ENCODE measurements around the gene TEPSIN. TPM values are rescaled to one million over a fixed set of nuclear protein-coding genes. Genes with fewer than 3 reads are reported as not detected.

The TEPSIN gene
- total RNA-seq, 1 donor from 2014 or later, result 5.2 TPM

- Histone ChIP-seq H3K9me3 (ENCODE audit: control insufficient read depth in 3 of 3, low read length in 3 of 3) (no peaks in the 10 kb centered on the region), H3K27me3 (ENCODE audit: control insufficient read depth in 3 of 3, insufficient read depth in 3 of 3, low read length in 3 of 3) (no peaks in the 10 kb centered on the region), H3K36me3 (ENCODE audit: control insufficient read depth in 3 of 3, insufficient read depth in 3 of 3, low read length in 3 of 3) (peaks cover 4 to 19% (median 9%) of the 10 kb centered on the region in 3 donors), H3K4me3 (ENCODE audit: low read length in 3 of 3) (no peak overlapping the region), H3K9ac (ENCODE audit: low read depth in 1 of 3, low read length in 3 of 3) (no peak overlapping the region), H3K4me1 (ENCODE audit: control insufficient read depth in 3 of 3, insufficient read depth in 3 of 3, low read length in 3 of 3) (peaks cover 11 to 26% (median 15%) of the 10 kb centered on the region in 3 donors), H3K27ac (ENCODE audit: low read depth, low read length) (no peak overlapping the region)
These were observed 12.9 kb upstream of the TEPSIN start for GRCh38 chr17:81251709-81252301.

GRCh38 chr17:81251094-81251708 lies 12.3 kb upstream of the TEPSIN start:
- Histone ChIP-seq H3K4me3 (ENCODE audit: low read length in 3 of 3) (no peak overlapping the region), H3K27me3 (ENCODE audit: control insufficient read depth in 3 of 3, insufficient read depth in 3 of 3, low read length in 3 of 3) (no peaks in the 10 kb centered on the region), H3K9me3 (ENCODE audit: control insufficient read depth in 3 of 3, low read length in 3 of 3) (no peaks in the 10 kb centered on the region), H3K27ac (ENCODE audit: low read depth, low read length) (no peak overlapping the region), H3K9ac (ENCODE audit: low read depth in 1 of 3, low read length in 3 of 3) (no peak overlapping the region), H3K36me3 (ENCODE audit: control insufficient read depth in 3 of 3, insufficient read depth in 3 of 3, low read length in 3 of 3) (peaks cover 4 to 21% (median 9%) of the 10 kb centered on the region in 3 donors), H3K4me1 (ENCODE audit: control insufficient read depth in 3 of 3, insufficient read depth in 3 of 3, low read length in 3 of 3) (peaks cover 11 to 25% (median 15%) of the 10 kb centered on the region in 3 donors)

- Histone ChIP-seq H3K27me3 (ENCODE audit: control insufficient read depth in 3 of 3, insufficient read depth in 3 of 3, low read length in 3 of 3) (no peaks in the 10 kb centered on the region), H3K27ac (ENCODE audit: low read depth, low read length) (no peak overlapping the region), H3K4me3 (ENCODE audit: low read length in 3 of 3) (no peak overlapping the region), H3K9me3 (ENCODE audit: control insufficient read depth in 3 of 3, low read length in 3 of 3) (no peaks in the 10 kb centered on the region), H3K4me1 (ENCODE audit: control insufficient read depth in 3 of 3, insufficient read depth in 3 of 3, low read length in 3 of 3) (peaks cover 9 to 18% (median 10%) of the 10 kb centered on the region in 3 donors), H3K36me3 (ENCODE audit: control insufficient read depth in 3 of 3, insufficient read depth in 3 of 3, low read length in 3 of 3) (peaks cover 4 to 19% (median 9%) of the 10 kb centered on the region in 3 donors), H3K9ac (ENCODE audit: low read depth in 1 of 3, low read length in 3 of 3) (no peak overlapping the region)
These were observed 11.6 kb upstream of the TEPSIN start for GRCh38 chr17:81250286-81251093.

GRCh38 chr17:81249223-81250040 lies 10.6 kb upstream of the TEPSIN start:
- no peaks in the 10 kb centered on the region for H3K27me3 ChIP-seq (ENCODE audit: control insufficient read depth in 3 of 3, insufficient read depth in 3 of 3, low read length in 3 of 3)
- peaks cover 4 to 19% (median 9%) of the 10 kb centered on the region in 3 donors for H3K36me3 ChIP-seq (ENCODE audit: control insufficient read depth in 3 of 3, insufficient read depth in 3 of 3, low read length in 3 of 3)
- no peak overlapping the region for H3K9ac ChIP-seq (ENCODE audit: low read depth in 1 of 3, low read length in 3 of 3)
- H3K4me3 ChIP-seq (ENCODE audit: low read length in 3 of 3), result no peak overlapping the region
- no peak overlapping the region for H3K27ac ChIP-seq (ENCODE audit: low read depth, low read length)
- H3K9me3 ChIP-seq (ENCODE audit: control insufficient read depth in 3 of 3, low read length in 3 of 3), result no peaks in the 10 kb centered on the region
- H3K4me1 ChIP-seq (ENCODE audit: control insufficient read depth in 3 of 3, insufficient read depth in 3 of 3, low read length in 3 of 3), result peaks cover 0 to 8% (median 0%) of the 10 kb centered on the region in 3 donors

- Histone ChIP-seq H3K9me3 (ENCODE audit: control insufficient read depth in 3 of 3, low read length in 3 of 3) (no peaks in the 10 kb centered on the region), H3K4me1 (ENCODE audit: control insufficient read depth in 3 of 3, insufficient read depth in 3 of 3, low read length in 3 of 3) (no peaks in the 10 kb centered on the region), H3K4me3 (ENCODE audit: low read length in 3 of 3) (no peak overlapping the region), H3K9ac (ENCODE audit: low read depth in 1 of 3, low read length in 3 of 3) (no peak overlapping the region), H3K27me3 (ENCODE audit: control insufficient read depth in 3 of 3, insufficient read depth in 3 of 3, low read length in 3 of 3) (no peaks in the 10 kb centered on the region), H3K27ac (ENCODE audit: low read depth, low read length) (no peak overlapping the region), H3K36me3 (ENCODE audit: control insufficient read depth in 3 of 3, insufficient read depth in 3 of 3, low read length in 3 of 3) (peaks cover 4 to 19% (median 9%) of the 10 kb centered on the region in 3 donors)
These were observed 9.8 kb upstream of the TEPSIN start for GRCh38 chr17:81248649-81249048.

- Histone ChIP-seq H3K36me3 (ENCODE audit: control insufficient read depth in 3 of 3, insufficient read depth in 3 of 3, low read length in 3 of 3) (peaks cover 4 to 20% (median 9%) of the 10 kb centered on the region in 3 donors), H3K4me1 (ENCODE audit: control insufficient read depth in 3 of 3, insufficient read depth in 3 of 3, low read length in 3 of 3) (no peaks in the 10 kb centered on the region), H3K9ac (ENCODE audit: low read depth in 1 of 3, low read length in 3 of 3) (no peak overlapping the region), H3K9me3 (ENCODE audit: control insufficient read depth in 3 of 3, low read length in 3 of 3) (no peaks in the 10 kb centered on the region), H3K27me3 (ENCODE audit: control insufficient read depth in 3 of 3, insufficient read depth in 3 of 3, low read length in 3 of 3) (no peaks in the 10 kb centered on the region), H3K4me3 (ENCODE audit: low read length in 3 of 3) (no peak overlapping the region), H3K27ac (ENCODE audit: low read depth, low read length) (no peak overlapping the region)
These were observed 8.6 kb upstream of the TEPSIN start for GRCh38 chr17:81247339-81247990.

GRCh38 chr17:81246679-81247338 lies 8.0 kb upstream of the TEPSIN start:
- Histone ChIP-seq H3K27ac (ENCODE audit: low read depth, low read length) (no peak overlapping the region), H3K4me1 (ENCODE audit: control insufficient read depth in 3 of 3, insufficient read depth in 3 of 3, low read length in 3 of 3) (no peaks in the 10 kb centered on the region), H3K9me3 (ENCODE audit: control insufficient read depth in 3 of 3, low read length in 3 of 3) (no peaks in the 10 kb centered on the region), H3K9ac (ENCODE audit: low read depth in 1 of 3, low read length in 3 of 3) (no peak overlapping the region), H3K27me3 (ENCODE audit: control insufficient read depth in 3 of 3, insufficient read depth in 3 of 3, low read length in 3 of 3) (no peaks in the 10 kb centered on the region), H3K4me3 (ENCODE audit: low read length in 3 of 3) (no peak overlapping the region), H3K36me3 (ENCODE audit: control insufficient read depth in 3 of 3, insufficient read depth in 3 of 3, low read length in 3 of 3) (peaks cover 6 to 16% (median 7%) of the 10 kb centered on the region in 3 donors)

GRCh38 chr17:81246343-81246670 lies 7.5 kb upstream of the TEPSIN start:
- Histone ChIP-seq H3K4me1 (ENCODE audit: control insufficient read depth in 3 of 3, insufficient read depth in 3 of 3, low read length in 3 of 3) (no peaks in the 10 kb centered on the region), H3K4me3 (ENCODE audit: low read length in 3 of 3) (no peak overlapping the region), H3K36me3 (ENCODE audit: control insufficient read depth in 3 of 3, insufficient read depth in 3 of 3, low read length in 3 of 3) (peaks cover 5 to 18% (median 7%) of the 10 kb centered on the region in 3 donors), H3K27me3 (ENCODE audit: control insufficient read depth in 3 of 3, insufficient read depth in 3 of 3, low read length in 3 of 3) (no peaks in the 10 kb centered on the region), H3K9me3 (ENCODE audit: control insufficient read depth in 3 of 3, low read length in 3 of 3) (no peaks in the 10 kb centered on the region), H3K9ac (ENCODE audit: low read depth in 1 of 3, low read length in 3 of 3) (no peak overlapping the region), H3K27ac (ENCODE audit: low read depth, low read length) (no peak overlapping the region)
